ENCODE results near the gene ATP8B1. TPM values are rescaled to one million over a fixed set of nuclear protein-coding genes. Genes with fewer than 3 reads are reported as not detected.

The ATP8B1 gene
- polyA plus RNA-seq, 1 experiment, result 77.6 TPM

DNA sequence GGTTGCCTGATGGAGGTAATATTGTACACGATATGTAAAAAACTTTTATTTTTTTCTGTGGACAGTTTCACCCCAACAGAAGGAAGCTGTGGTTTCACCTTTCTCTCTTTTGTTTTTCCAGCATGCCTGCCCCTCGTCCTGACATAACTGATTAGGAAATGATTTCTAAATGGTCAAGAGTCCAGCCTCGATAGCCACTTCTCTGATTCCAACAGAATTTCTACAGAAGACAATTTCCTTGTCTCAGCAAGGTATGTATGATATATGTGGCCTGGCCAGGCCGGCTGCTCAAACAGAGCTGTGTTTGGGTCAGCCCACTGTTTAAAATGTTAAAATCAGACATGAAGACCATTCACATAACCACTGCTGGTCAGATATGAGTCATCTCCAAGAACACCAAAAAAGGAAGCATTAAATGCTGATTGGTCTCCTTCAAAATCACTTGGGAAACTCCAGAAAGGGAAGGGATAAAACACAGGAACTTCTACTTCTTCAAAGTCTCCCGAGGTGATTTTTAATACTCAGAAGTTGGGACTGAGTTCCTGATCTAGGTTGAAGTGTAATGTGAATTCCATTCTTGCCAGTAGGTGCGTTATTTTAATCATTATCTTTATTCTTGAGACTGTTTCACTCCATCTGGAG lies 22.3 kb downstream of the ATP8B1 start:
- H3K27ac ChIP-seq (ENCODE audit: low read depth, low read length), result peak overlapping the region; percentile 92
- peak; percentile 78 for DNase-seq (ENCODE audit: low read depth, low spot score)
- TF ChIP-seq CTCF (IDR thresholded peaks at IDR 0.05; ENCODE audit: low read depth, low read length), result no peak
- H3K27me3 ChIP-seq (ENCODE audit: control insufficient read depth, insufficient read depth, low read length), result no peaks in the 10 kb centered on the region
- H3K4me3 ChIP-seq (ENCODE audit: low read depth, low read length), result peak overlapping the region; percentile 39
- ChIA-PET CTCF (interaction anchor here (1.0 kb wide), 1 partner anchor 12 kb away, joined by 3 read pairs; no protein-coding TSS in a partner anchor), POLR2A (interaction anchor here (0.7 to 2.0 kb wide), 4 partner anchors 8 to 23 kb away, joined by 3 to 5 read pairs (median 4); no protein-coding TSS in a partner anchor)
- H3K9me3 ChIP-seq (ENCODE audit: control insufficient read depth, insufficient read depth, low read length), result 0 out of 2 replicates have a peak, but pooled peaks cover 6% of the 10 kb centered on the region

DNA sequence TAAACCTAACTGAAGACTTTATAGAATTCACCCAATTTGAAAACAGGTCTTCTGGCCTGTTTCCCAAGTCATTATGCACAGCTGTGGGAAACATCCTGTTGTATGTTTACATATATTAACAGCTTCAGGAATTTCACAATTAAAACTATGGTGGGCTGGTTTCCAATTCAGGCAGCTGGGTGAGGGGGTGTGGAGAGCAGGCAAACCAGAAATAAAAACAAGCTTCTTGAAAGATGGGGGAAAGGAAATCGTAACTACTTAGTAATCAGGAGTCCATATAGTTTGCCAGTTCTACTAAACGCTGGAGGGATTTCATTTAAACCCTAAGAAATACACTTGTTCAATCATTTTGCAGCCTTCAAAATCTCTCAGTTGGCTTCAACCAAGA lies 22.8 kb downstream of the ATP8B1 start:
- ChIA-PET CTCF (interaction anchor here (0.6 to 1.0 kb wide), 2 partner anchors 12 to 1528 kb away, joined by 3 read pairs; no protein-coding TSS in a partner anchor), POLR2A (interaction anchor here (1.2 to 2.0 kb wide), 3 partner anchors 8 to 23 kb away, joined by 3 to 5 read pairs (median 3); no protein-coding TSS in a partner anchor)
- H3K27me3 ChIP-seq (ENCODE audit: control insufficient read depth, insufficient read depth, low read length), result no peaks in the 10 kb centered on the region
- peak overlapping the region; percentile 39 for H3K4me3 ChIP-seq (ENCODE audit: low read depth, low read length)
- DNase-seq (ENCODE audit: low read depth, low spot score), result no peak
- H3K9me3 ChIP-seq (ENCODE audit: control insufficient read depth, insufficient read depth, low read length), result 0 out of 2 replicates have a peak, but pooled peaks cover 6% of the 10 kb centered on the region
- no peak for TF ChIP-seq CTCF (IDR thresholded peaks at IDR 0.05; ENCODE audit: low read depth, low read length)
- peak overlapping the region; percentile 92 for H3K27ac ChIP-seq (ENCODE audit: low read depth, low read length)

DNA sequence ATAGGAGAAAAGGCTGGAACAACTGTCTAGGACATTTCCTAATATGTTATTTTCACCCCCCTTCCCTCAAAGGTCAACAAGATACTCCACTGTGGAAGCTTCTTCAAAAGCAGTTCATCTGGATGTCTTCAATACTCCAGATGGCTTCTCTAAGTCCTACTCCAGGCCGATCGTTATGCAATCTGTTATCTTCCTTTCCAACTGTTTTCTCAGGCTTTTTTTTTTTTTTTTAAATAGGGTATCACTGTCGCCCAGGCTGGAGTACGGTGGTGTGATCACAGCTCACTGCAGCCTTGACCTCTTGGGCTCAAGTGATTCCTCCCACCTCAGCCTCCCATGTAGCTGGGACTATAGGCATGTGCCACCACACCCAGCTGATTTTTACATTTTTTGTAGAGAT lies 26.3 kb downstream of the ATP8B1 start:
- no peak for DNase-seq (ENCODE audit: low read depth, low spot score)
- no peak for TF ChIP-seq CTCF (IDR thresholded peaks at IDR 0.05; ENCODE audit: low read depth, low read length)
- Histone ChIP-seq H3K27ac (ENCODE audit: low read depth, low read length) (no peak overlapping the region), H3K9me3 (ENCODE audit: control insufficient read depth, insufficient read depth, low read length) (0 out of 2 replicates have a peak, but pooled peaks cover 6% of the 10 kb centered on the region), H3K27me3 (ENCODE audit: control insufficient read depth, insufficient read depth, low read length) (no peaks in the 10 kb centered on the region), H3K4me3 (ENCODE audit: low read depth, low read length) (no peak overlapping the region)
- CTCF ChIA-PET, result no interaction called here
- POLR2A ChIA-PET, result interaction anchor here (0.6 kb wide), 1 partner anchor 44 kb away, joined by 3 read pairs; no protein-coding TSS in a partner anchor

- ChIA-PET CTCF (no interaction called here), POLR2A (no interaction called here)
- Histone ChIP-seq H3K27ac (ENCODE audit: low read depth, low read length) (no peak overlapping the region), H3K9me3 (ENCODE audit: control insufficient read depth, insufficient read depth, low read length) (0 out of 2 replicates have a peak, but pooled peaks cover 6% of the 10 kb centered on the region), H3K4me3 (ENCODE audit: low read depth, low read length) (no peak overlapping the region), H3K27me3 (ENCODE audit: control insufficient read depth, insufficient read depth, low read length) (no peaks in the 10 kb centered on the region)
- no peak for TF ChIP-seq CTCF (IDR thresholded peaks at IDR 0.05; ENCODE audit: low read depth, low read length)
- no peak for DNase-seq (ENCODE audit: low read depth, low spot score)
Measured at GRCh38 chr18:57776354-57776753, 26.8 kb downstream of the ATP8B1 start.

- CTCF ChIA-PET, result no interaction called here
- no peak for DNase-seq (ENCODE audit: low read depth, low spot score)
- H3K27ac ChIP-seq (ENCODE audit: low read depth, low read length), result no peak overlapping the region
Measured at GRCh38 chr18:57775937-57776336, 27.2 kb downstream of the ATP8B1 start.

More at GRCh38 chr18:57775937-57776336, 27.2 kb downstream of the ATP8B1 start:
- Histone ChIP-seq H3K27me3 (ENCODE audit: control insufficient read depth, insufficient read depth, low read length) (no peaks in the 10 kb centered on the region), H3K4me3 (ENCODE audit: low read depth, low read length) (no peak overlapping the region), H3K9me3 (ENCODE audit: control insufficient read depth, insufficient read depth, low read length) (0 out of 2 replicates have a peak, but pooled peaks cover 6% of the 10 kb centered on the region)
- TF ChIP-seq CTCF (IDR thresholded peaks at IDR 0.05; ENCODE audit: low read depth, low read length), result no peak
- POLR2A ChIA-PET, result no interaction called here

All from AG04450 (cell line).